AG09319 (cell line): ENCODE data around the gene KIAA1328.

ENCODE experiments used
- DNase-seq: peaks from one replicate; pipeline ENCODE4 v3.0.0-alpha.2; 2010; ENCODE audit warnings: low read depth; ENCODE audit errors: extremely low read depth
- TF ChIP-seq, protein P1 (sequence below): IDR thresholded peaks from 2 replicates; pipeline ENCODE4 v1.5.1; 2011; ENCODE audit warnings: low read depth, mild to moderate bottlenecking, inconsistent platforms, low read length, moderate library complexity

Gene KIAA1328

DNA sequence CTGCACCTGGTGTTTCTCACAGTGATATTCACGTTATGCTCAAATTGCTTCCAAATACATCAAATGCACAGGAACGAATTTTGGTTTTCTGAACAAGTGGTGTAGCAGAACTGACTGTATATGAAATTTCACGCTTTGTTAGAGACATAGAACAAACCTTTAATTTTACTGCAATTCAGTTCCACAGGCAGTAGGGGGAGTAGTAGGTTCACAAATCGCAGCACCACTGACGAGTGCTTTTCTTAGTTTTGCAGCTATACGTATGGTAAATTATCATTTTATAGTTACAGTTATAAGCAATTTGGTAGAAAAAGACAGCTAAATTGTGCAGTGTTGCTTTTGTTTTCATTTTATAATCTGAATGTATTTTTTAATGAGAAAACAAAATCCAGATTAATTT is 113.3 kb downstream of the KIAA1328 start:
- TF ChIP-seq, protein P1, sequence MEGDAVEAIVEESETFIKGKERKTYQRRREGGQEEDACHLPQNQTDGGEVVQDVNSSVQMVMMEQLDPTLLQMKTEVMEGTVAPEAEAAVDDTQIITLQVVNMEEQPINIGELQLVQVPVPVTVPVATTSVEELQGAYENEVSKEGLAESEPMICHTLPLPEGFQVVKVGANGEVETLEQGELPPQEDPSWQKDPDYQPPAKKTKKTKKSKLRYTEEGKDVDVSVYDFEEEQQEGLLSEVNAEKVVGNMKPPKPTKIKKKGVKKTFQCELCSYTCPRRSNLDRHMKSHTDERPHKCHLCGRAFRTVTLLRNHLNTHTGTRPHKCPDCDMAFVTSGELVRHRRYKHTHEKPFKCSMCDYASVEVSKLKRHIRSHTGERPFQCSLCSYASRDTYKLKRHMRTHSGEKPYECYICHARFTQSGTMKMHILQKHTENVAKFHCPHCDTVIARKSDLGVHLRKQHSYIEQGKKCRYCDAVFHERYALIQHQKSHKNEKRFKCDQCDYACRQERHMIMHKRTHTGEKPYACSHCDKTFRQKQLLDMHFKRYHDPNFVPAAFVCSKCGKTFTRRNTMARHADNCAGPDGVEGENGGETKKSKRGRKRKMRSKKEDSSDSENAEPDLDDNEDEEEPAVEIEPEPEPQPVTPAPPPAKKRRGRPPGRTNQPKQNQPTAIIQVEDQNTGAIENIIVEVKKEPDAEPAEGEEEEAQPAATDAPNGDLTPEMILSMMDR, result peak; percentile 45

DNA sequence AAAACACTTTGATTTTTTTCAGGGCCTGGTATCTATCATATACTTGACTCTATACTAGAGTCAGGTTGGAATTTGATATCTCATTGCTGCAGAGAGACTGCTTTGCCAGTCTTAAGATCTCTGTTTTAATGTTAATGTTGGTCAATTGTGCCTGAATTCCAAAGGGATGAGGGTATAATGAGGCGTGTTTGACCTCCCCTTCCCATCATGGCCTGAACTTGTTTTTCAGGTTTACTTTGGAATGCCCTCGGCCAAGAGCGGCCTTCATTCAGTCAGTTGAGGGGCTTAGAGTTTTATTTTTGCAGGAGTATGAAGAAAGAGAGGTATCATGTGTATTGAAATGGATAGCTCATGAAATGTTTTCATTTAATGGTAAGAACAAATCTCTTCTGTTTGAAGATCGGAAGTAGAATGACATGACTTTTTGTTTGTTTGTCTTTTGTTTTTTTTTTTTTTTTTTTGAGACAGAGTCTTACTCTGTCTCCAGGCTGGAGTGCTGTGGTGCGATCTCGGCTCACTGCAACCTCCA is 119.0 kb downstream of the KIAA1328 start:
- TF ChIP-seq, protein P1, result no peak
- no peak for DNase-seq

More for the DNA sequence above, 113.3 kb downstream of the KIAA1328 start:
- no peak for DNase-seq

DNA sequence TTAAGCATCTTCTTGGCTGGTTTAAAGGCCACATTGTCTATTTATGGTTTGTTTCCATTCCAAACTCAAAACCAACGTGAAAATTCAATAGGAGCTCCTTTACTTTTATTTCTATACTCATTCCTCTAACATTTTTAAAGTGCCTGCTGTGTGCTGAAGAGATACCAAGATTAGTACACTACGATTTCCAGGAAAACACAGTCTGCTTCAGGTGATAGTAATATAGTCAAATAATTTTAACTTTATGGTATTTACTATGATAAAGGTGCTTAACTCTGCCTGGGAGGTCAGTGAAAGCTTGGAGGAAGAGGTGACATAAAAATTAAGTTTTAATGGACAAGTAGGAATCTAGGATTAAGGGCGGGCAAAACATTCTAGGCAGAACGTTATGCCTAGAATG is 121.4 kb downstream of the KIAA1328 start:
- TF ChIP-seq, protein P1, result no peak
- DNase-seq, result no peak

DNA sequence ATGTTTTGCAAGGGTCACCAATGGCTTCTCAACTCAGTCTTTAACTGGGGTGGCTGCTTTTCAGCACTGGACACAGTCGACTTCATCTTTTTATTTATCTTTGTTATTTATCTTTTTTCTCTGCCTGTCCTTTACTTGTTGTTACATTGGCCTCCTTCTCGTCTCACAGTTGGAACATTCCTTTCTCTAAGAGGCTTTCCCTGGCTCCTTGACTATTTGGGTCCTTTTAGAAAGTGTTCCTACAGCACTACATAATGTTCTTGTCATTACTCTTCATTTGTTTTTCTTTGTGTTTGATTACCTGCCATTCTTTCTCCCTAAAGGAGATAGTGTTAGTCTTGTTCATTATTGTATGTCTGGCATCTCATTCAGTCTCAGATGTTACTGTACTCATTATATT is 122.0 kb downstream of the KIAA1328 start:
- TF ChIP-seq, protein P1, result no peak
- DNase-seq, result no peak

DNA sequence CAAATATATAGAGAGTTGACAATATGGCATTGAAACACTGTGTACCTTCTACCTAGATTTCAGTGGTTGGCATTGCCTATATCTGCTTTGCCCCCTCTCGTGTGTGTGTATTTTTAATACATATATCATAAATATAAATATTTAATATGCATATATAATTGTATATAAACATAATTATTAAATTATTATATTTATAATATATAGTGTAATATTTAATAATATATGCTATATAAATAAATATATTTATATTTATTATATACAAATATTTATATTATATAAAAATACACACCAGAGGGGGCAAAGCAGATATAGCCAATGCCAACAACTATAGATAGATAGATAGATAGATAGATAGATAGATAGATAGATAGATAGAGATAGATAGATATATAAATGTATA is 124.1 kb downstream of the KIAA1328 start:
- DNase-seq, result no peak
- TF ChIP-seq, protein P1, result no peak

DNA sequence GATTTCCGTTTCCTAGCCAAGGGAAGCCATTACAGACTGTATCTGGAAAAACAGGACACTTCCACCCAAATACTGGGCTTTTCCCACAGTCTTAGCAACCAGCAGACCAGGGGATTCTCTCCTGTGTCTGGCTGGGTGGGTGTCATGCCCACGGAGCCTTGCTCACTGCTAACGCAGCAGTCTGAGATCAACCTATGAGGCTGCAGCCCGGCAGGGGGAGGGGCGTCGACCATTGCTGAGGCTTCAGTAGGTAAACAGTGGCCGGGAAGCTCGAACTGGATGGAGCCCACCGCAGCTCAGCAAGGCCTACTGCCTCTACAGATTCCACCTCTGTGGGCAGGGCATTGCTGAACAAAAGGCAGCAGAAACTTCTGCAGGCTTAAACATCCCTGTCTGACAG is 131.1 kb downstream of the KIAA1328 start:
- DNase-seq, result no peak
- TF ChIP-seq, protein P1, result no peak

DNA sequence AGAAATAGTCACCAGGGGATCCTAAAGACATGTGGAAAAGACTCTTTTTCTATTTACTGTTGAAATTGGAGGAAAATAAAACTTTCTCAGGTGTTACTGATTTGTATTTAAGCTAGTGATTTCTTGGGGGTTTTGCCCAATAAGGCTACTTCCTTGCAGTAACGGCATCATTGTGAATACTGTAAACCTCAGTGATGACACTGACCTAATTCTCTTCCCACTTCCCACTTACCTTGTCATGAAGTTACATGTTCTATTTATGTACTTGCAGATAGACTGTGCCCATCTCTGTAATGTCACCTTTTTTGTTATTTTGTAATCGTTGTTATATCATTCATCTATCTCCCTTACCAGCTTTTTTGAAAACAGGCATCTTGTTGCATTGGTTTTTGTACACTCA is 134.5 kb downstream of the KIAA1328 start:
- TF ChIP-seq, protein P1, result no peak
- no peak for DNase-seq
